Spinal cord (tissue), 10 donors: ENCODE measurements around the gene SLC19A2. TPM values are rescaled to one million over a fixed set of nuclear protein-coding genes. Genes with fewer than 3 reads are reported as not detected.

Experiments used
- DNase-seq, 6 donors: peaks; one replicate each; pipeline versions ENCODE4 v3.0.0 to v3.0.0-alpha.2; 2013 to 2015; ENCODE audit warnings: low spot score in 6 of 6, low read depth in 4 of 6
- H3K27ac ChIP-seq: one replicate; pipeline ENCODE4 v1.5.1; 2013; ENCODE audit warnings: low read depth, low read length, control low read depth
- H3K27me3 ChIP-seq: one replicate; pipeline ENCODE4 v1.6.1; 2013; ENCODE audit warnings: low read length; ENCODE audit not compliant: control insufficient read depth, insufficient read depth
- H3K36me3 ChIP-seq: one replicate; pipeline ENCODE4 v1.6.1; 2013; ENCODE audit warnings: low read length; ENCODE audit not compliant: control insufficient read depth, insufficient read depth
- H3K4me1 ChIP-seq: one replicate; pipeline ENCODE4 v1.6.1; 2013; ENCODE audit warnings: low read length; ENCODE audit not compliant: control insufficient read depth, insufficient read depth
- H3K4me3 ChIP-seq: one replicate; pipeline ENCODE4 v1.5.1; 2013; ENCODE audit warnings: low read depth, low read length, control low read depth
- H3K9me3 ChIP-seq: one replicate; pipeline ENCODE4 v1.6.1; 2013; ENCODE audit warnings: low read length; ENCODE audit not compliant: control insufficient read depth, insufficient read depth
- WGBS: methylation state at CpG from one replicate; pipeline ENCODE4 v1.1.5; 2013; ENCODE audit warnings: missing lambda C conversion rate; ENCODE audit not compliant: insufficient coverage; 5-methylcytosine and 5-hydroxymethylcytosine counted together
- polyA plus RNA-seq, 2 donors: library from polyadenylated mRNA; unstranded; fragments of 120-200 nt; gene quantifications; one replicate each; pipeline ENCODE4 v1.2.1, GENCODE V29; 2013; ENCODE audit not compliant: insufficient read length in 2 of 2
- total RNA-seq, 2 donors: library from RNA; depleted of rRNA in 1 of 2; stranded (reverse); fragments of 120-200 nt in 1 of 2; fragments of >200 nt in 1 of 2; gene quantifications; one replicate each; pipeline versions ENCODE4 v1.2.3 to v1.2.4, GENCODE V29; 2013 to 2014
- donor health status: healthy.

SLC19A2 gene
- total and polyA plus RNA-seq, 4 donors: 9.5 to 18.8 (median 11.2) TPM

- Histone ChIP-seq H3K27ac (no peak overlapping the region), H3K4me1 (no peaks in the 10 kb centered on the region), H3K27me3 (no peaks in the 10 kb centered on the region), H3K9me3 (no peaks in the 10 kb centered on the region), H3K4me3 (no peak overlapping the region), H3K36me3 (no peaks in the 10 kb centered on the region)
- no CpG with 5 or more reads among the region's 1 CpG for WGBS
- DNase-seq: no peak
Measured at GRCh38 chr1:169526120-169526832, 40.5 kb upstream of the SLC19A2 start.

GRCh38 chr1:169525391-169525790 lies 39.6 kb upstream of the SLC19A2 start:
- Histone ChIP-seq H3K9me3 (no peaks in the 10 kb centered on the region), H3K4me1 (no peaks in the 10 kb centered on the region), H3K36me3 (no peaks in the 10 kb centered on the region), H3K27me3 (no peaks in the 10 kb centered on the region), H3K27ac (no peak overlapping the region), H3K4me3 (no peak overlapping the region)
- DNase-seq: no peak
- no CpG with 5 or more reads among the region's 1 CpG for WGBS

- Histone ChIP-seq H3K4me1 (no peaks in the 10 kb centered on the region), H3K9me3 (no peaks in the 10 kb centered on the region), H3K27me3 (no peaks in the 10 kb centered on the region), H3K36me3 (no peaks in the 10 kb centered on the region), H3K27ac (no peak overlapping the region), H3K4me3 (no peak overlapping the region)
- DNase-seq: no peak
Measured at GRCh38 chr1:169523904-169524303, 38.2 kb upstream of the SLC19A2 start.

- Histone ChIP-seq H3K36me3 (no peaks in the 10 kb centered on the region), H3K27ac (no peak overlapping the region), H3K4me1 (no peaks in the 10 kb centered on the region), H3K27me3 (no peaks in the 10 kb centered on the region), H3K9me3 (no peaks in the 10 kb centered on the region), H3K4me3 (no peak overlapping the region)
- DNase-seq: no peak
- WGBS: no CpG with 5 or more reads among the region's 1 CpG
Measured at GRCh38 chr1:169521226-169521625, 35.5 kb upstream of the SLC19A2 start.

- no peak for DNase-seq
- WGBS: no CpG with 5 or more reads among the region's 2 CpGs
- no peaks in the 10 kb centered on the region for H3K9me3 ChIP-seq
- H3K36me3 ChIP-seq: no peaks in the 10 kb centered on the region
- H3K27me3 ChIP-seq: no peaks in the 10 kb centered on the region
- no peak overlapping the region for H3K4me3 ChIP-seq
- H3K27ac ChIP-seq: no peak overlapping the region
- H3K4me1 ChIP-seq: no peaks in the 10 kb centered on the region
Measured at GRCh38 chr1:169517558-169518186, 31.9 kb upstream of the SLC19A2 start.

GRCh38 chr1:169515641-169516040 lies 29.9 kb upstream of the SLC19A2 start:
- H3K4me1 ChIP-seq: no peaks in the 10 kb centered on the region
- H3K27me3 ChIP-seq: no peaks in the 10 kb centered on the region
- no peaks in the 10 kb centered on the region for H3K36me3 ChIP-seq
- no peak overlapping the region for H3K4me3 ChIP-seq
- no peak overlapping the region for H3K27ac ChIP-seq
- H3K9me3 ChIP-seq: no peaks in the 10 kb centered on the region
- no peak for DNase-seq

GRCh38 chr1:169514566-169515270 lies 29.0 kb upstream of the SLC19A2 start:
- no peak for DNase-seq
- WGBS: no CpG with 5 or more reads among the region's 2 CpGs
- H3K27me3 ChIP-seq: no peaks in the 10 kb centered on the region
- H3K36me3 ChIP-seq: no peaks in the 10 kb centered on the region
- H3K4me3 ChIP-seq: no peak overlapping the region
- no peaks in the 10 kb centered on the region for H3K9me3 ChIP-seq
- no peaks in the 10 kb centered on the region for H3K4me1 ChIP-seq
- H3K27ac ChIP-seq: no peak overlapping the region

GRCh38 chr1:169513208-169513607 lies 27.5 kb upstream of the SLC19A2 start:
- Histone ChIP-seq H3K4me3 (no peak overlapping the region), H3K9me3 (no peaks in the 10 kb centered on the region), H3K27ac (no peak overlapping the region), H3K4me1 (no peaks in the 10 kb centered on the region), H3K36me3 (no peaks in the 10 kb centered on the region), H3K27me3 (no peaks in the 10 kb centered on the region)
- DNase-seq: no peak

GRCh38 chr1:169511316-169512005 lies 25.7 kb upstream of the SLC19A2 start:
- H3K4me1 ChIP-seq: no peaks in the 10 kb centered on the region
- H3K27ac ChIP-seq: no peak overlapping the region
- DNase-seq: no peak
- H3K9me3 ChIP-seq: no peaks in the 10 kb centered on the region
- no peak overlapping the region for H3K4me3 ChIP-seq
- no peaks in the 10 kb centered on the region for H3K27me3 ChIP-seq
- H3K36me3 ChIP-seq: no peaks in the 10 kb centered on the region
- 89% methylated on average over 1 of the region's 3 CpGs for WGBS
